SK-N-SH treated with all-trans-retinoic acid at 6 μM for 48 hours (cell line): ENCODE data around the gene LMNTD2.
"Not testable (repeated sequence)": the region's sequence is repeated elsewhere in the genome, so short reads cannot be mapped to it uniquely, and the experiment has no call there.

Experiments
- ATAC-seq: fragments of 200-7000 bp; cut with Tn5 transposase; 3 replicates; pipeline ENCODE4 v1.9.1; 2020; ENCODE audit warnings: mild to moderate bottlenecking, moderate library complexity
- ARNTL ChIP-seq: fragments of 450-650 bp; formaldehyde crosslinking; IDR thresholded peaks from 2 replicates; pipeline ENCODE4 v1.5.0; 2020; ENCODE audit warnings: low read depth, mild to moderate bottlenecking, moderate library complexity, borderline replicate concordance
- BACH2 ChIP-seq: fragments of 250-450 bp; sonication (Bioruptor Pico); IDR thresholded peaks from 2 replicates; pipeline ENCODE4 v1.9.0; 2021; ENCODE audit warnings: mild to moderate bottlenecking, borderline replicate concordance
- CSDC2 ChIP-seq: fragments of 250-450 bp; sonication (Bioruptor Pico); IDR thresholded peaks from 2 replicates; pipeline ENCODE4 v1.5.0; 2020; ENCODE audit warnings: mild to moderate bottlenecking, moderate library complexity
- ESRRG ChIP-seq: fragments of 250-450 bp; sonication (Bioruptor Pico); IDR thresholded peaks from 2 replicates; pipeline ENCODE4 v1.6.1; 2021; ENCODE audit warnings: mild to moderate bottlenecking
- GLIS3 ChIP-seq: fragments of 250-450 bp; sonication (Bioruptor Pico); IDR thresholded peaks from 2 replicates; pipeline ENCODE4 v1.5.0; 2020; ENCODE audit warnings: mild to moderate bottlenecking, moderate library complexity
- ISL1 ChIP-seq: fragments of 250-450 bp; sonication (Bioruptor Pico); IDR thresholded peaks from 2 replicates; pipeline ENCODE4 v2.1.2; 2022; ENCODE audit warnings: mild to moderate bottlenecking, moderate library complexity
- OSR1 ChIP-seq: fragments of 250-450 bp; sonication (Bioruptor Pico); IDR thresholded peaks from 2 replicates; pipeline ENCODE4 v1.8.0; 2022; ENCODE audit warnings: moderate library complexity, mild to moderate bottlenecking, inconsistent platforms
- PPARA ChIP-seq: fragments of 250-450 bp; sonication (Bioruptor Pico); IDR thresholded peaks from 2 replicates; pipeline ENCODE4 v1.5.0; 2020; ENCODE audit warnings: mild to moderate bottlenecking, borderline replicate concordance
- RARB ChIP-seq: fragments of 250-450 bp; sonication (Bioruptor Pico); IDR thresholded peaks from 2 replicates; pipeline ENCODE4 v1.8.0; 2021; ENCODE audit warnings: mild to moderate bottlenecking, moderate library complexity
- SNAI2 ChIP-seq: fragments of 250-450 bp; sonication (Bioruptor Pico); IDR thresholded peaks from 2 replicates; pipeline ENCODE4 v1.5.0; 2020; ENCODE audit warnings: mild to moderate bottlenecking, moderate library complexity
- TCF4 ChIP-seq: fragments of 250-450 bp; sonication (Bioruptor Pico); IDR thresholded peaks from 2 replicates; pipeline ENCODE4 v1.8.0; 2021; ENCODE audit warnings: mild to moderate bottlenecking, moderate library complexity, borderline replicate concordance
- TOX ChIP-seq: fragments of 250-450 bp; sonication (Bioruptor Pico); IDR thresholded peaks from 2 replicates; pipeline ENCODE4 v1.8.0; 2021; ENCODE audit warnings: mild to moderate bottlenecking, moderate library complexity, borderline replicate concordance
- ZC3H10 ChIP-seq: fragments of 250-450 bp; sonication (Bioruptor Pico); IDR thresholded peaks from 2 replicates; pipeline ENCODE4 v1.5.1; 2021; ENCODE audit warnings: mild to moderate bottlenecking, moderate library complexity
- ZFP3 ChIP-seq: fragments of 250-450 bp; sonication (Bioruptor Pico); IDR thresholded peaks from 2 replicates; pipeline ENCODE4 v1.5.0; 2020; ENCODE audit warnings: mild to moderate bottlenecking, moderate library complexity
- ZNF565 ChIP-seq: fragments of 450-650 bp; formaldehyde crosslinking; conservative IDR thresholded peaks from 2 replicates; pipeline ENCODE4 v1.5.0; 2020; ENCODE audit warnings: low read depth, mild to moderate bottlenecking, moderate library complexity
- ZNF70 ChIP-seq: fragments of 450-650 bp; formaldehyde crosslinking; IDR thresholded peaks from 2 replicates; pipeline ENCODE4 v1.5.0; 2020; ENCODE audit warnings: mild to moderate bottlenecking, moderate library complexity
- ZNF8 ChIP-seq: fragments of 450-650 bp; formaldehyde crosslinking; IDR thresholded peaks from 2 replicates; pipeline ENCODE4 v1.5.0; 2020; ENCODE audit warnings: mild to moderate bottlenecking, moderate library complexity
- TF ChIP-seq, protein P1 (sequence below): fragments of 250-450 bp; sonication (Bioruptor Pico); IDR thresholded peaks from 2 replicates; pipeline ENCODE4 v1.8.0; 2020; ENCODE audit warnings: mild to moderate bottlenecking, moderate library complexity, borderline replicate concordance
- TF ChIP-seq, protein P2 (sequence below): fragments of 250-450 bp; sonication (Bioruptor Pico); IDR thresholded peaks from 2 replicates; pipeline ENCODE4 v1.5.1; 2021; ENCODE audit warnings: mild to moderate bottlenecking, moderate library complexity
- TF ChIP-seq, protein P3 (sequence below): fragments of 250-450 bp; sonication (Bioruptor Pico); IDR thresholded peaks from 2 replicates; pipeline ENCODE4 v1.8.0; 2021; ENCODE audit warnings: low read depth, mild to moderate bottlenecking, moderate library complexity, borderline replicate concordance
- TF ChIP-seq, protein P4 (sequence below): fragments of 250-450 bp; sonication (Bioruptor Pico); IDR thresholded peaks from 2 replicates; pipeline ENCODE4 v1.5.0; 2020; ENCODE audit warnings: mild to moderate bottlenecking, moderate library complexity

The LMNTD2 gene

DNA sequence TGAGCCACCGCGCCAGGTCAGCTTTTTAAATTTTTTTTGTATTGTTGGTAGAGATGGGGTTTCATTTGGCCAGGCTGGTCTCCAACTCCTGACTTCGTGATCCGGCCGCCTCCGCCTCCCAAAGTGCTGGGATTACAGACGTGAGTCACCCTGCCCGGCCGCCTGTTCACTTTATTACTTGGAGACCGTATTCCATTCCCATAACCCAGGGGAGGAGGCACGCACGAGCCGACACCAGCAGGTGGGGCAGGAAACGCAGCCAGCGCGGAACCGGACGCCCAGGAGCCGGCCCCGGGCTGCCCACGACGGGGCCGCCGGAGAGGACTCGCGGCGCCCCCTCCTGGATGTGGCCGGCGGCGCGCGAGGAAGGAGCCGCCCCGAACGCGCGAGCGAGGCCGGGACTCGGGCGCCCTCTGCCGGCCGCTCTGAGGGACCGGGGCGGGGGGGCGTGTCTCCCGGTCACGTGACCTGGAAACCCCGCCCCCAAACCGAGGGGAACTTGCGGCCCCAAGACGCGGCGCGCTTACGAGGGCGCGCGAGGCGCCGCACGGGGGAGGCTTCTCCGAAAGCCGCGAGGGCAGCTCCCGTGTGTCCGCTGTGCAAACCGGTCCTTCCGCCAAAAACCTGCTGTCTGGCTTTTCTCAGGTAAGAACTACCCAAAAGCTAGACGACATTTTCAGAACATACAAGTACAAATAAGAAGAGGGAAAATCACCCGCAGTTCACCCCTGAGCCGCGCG is 41.9 kb downstream of the LMNTD2 start:
- ATAC-seq, result peak; percentile 94
- TF ChIP-seq ZFP3 (CRISPR knock-in tag) (0 out of 2 replicates have a peak, but pooled peaks have one; percentile 49), ZC3H10 (CRISPR knock-in tag) (peak; percentile 56), ESRRG (CRISPR knock-in tag) (no peak)

DNA sequence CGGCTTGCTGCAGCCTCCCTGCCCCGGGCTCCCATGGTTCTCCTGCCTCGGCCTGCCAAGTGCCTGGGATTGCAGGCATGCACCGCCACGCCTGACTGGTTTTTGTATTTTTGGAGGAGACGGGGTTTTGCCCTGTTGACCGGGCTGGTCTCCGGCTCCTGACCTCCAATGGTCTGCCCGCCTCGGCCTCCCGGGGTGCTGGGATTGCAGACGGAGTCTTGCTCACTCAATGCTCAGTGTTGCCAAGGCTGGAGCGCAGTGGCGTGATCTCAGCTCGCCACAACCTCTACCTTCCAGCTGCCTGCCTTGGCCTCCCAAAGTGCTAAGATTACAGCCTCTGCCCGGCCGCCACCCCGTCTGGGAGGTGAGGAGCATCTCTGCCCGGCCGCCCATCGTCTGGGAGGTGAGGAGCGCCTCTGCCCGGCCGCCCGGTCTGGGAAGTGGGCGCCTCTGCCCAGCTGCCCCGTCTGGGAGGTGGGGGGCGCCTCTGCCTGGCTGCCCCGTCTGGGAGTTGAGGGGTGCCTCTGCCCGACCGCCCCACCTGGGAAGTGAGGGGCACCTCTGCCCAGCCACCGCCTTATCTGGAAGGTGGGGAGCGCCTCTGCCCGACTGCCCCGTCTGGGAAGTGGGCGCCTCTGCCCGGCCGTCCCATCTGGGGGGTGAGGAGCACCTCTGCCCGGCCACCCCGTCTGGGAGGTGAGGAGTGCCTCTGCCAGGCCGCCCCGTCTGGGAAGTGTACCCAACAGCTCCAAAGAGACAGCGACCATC is 43.4 kb downstream of the LMNTD2 start:
- ATAC-seq, result not testable (repeated sequence)

DNA sequence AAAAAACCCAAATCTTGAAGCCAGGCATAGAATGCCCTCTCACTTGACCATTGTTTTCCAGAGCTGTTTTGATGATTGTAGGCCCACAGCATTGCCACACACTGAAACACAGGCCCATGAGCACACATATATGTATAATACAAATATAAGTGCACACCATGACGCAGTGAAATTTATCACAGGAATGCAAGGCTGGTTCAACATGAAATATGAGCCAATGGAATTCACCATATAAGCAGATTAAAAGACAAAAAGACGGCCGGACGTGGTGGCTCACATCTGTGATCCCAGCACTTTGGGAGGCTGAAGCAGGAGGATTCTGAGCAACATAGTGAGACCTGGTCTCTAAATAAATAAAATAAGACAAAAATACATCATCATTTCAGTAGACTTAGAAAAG is 44.1 kb downstream of the LMNTD2 start:
- TF ChIP-seq ZNF70 (CRISPR knock-in tag), result no peak
- TF ChIP-seq, protein P1, sequence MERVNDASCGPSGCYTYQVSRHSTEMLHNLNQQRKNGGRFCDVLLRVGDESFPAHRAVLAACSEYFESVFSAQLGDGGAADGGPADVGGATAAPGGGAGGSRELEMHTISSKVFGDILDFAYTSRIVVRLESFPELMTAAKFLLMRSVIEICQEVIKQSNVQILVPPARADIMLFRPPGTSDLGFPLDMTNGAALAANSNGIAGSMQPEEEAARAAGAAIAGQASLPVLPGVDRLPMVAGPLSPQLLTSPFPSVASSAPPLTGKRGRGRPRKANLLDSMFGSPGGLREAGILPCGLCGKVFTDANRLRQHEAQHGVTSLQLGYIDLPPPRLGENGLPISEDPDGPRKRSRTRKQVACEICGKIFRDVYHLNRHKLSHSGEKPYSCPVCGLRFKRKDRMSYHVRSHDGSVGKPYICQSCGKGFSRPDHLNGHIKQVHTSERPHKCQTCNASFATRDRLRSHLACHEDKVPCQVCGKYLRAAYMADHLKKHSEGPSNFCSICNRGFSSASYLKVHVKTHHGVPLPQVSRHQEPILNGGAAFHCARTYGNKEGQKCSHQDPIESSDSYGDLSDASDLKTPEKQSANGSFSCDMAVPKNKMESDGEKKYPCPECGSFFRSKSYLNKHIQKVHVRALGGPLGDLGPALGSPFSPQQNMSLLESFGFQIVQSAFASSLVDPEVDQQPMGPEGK (CRISPR knock-in tag), result no peak
- no peak for TF ChIP-seq CSDC2 (CRISPR knock-in tag)
- TF ChIP-seq, protein P2, sequence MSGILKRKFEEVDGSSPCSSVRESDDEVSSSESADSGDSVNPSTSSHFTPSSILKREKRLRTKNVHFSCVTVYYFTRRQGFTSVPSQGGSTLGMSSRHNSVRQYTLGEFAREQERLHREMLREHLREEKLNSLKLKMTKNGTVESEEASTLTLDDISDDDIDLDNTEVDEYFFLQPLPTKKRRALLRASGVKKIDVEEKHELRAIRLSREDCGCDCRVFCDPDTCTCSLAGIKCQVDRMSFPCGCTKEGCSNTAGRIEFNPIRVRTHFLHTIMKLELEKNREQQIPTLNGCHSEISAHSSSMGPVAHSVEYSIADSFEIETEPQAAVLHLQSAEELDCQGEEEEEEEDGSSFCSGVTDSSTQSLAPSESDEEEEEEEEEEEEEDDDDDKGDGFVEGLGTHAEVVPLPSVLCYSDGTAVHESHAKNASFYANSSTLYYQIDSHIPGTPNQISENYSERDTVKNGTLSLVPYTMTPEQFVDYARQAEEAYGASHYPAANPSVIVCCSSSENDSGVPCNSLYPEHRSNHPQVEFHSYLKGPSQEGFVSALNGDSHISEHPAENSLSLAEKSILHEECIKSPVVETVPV (CRISPR knock-in tag), result no peak
- TF ChIP-seq ARNTL (CRISPR knock-in tag), result no peak
- TF ChIP-seq ZNF565, result no peak
- TF ChIP-seq ZNF8, result no peak
- no peak for TF ChIP-seq ISL1 (CRISPR knock-in tag)
- no peak for TF ChIP-seq PPARA (CRISPR knock-in tag)
- no peak for TF ChIP-seq ZFP3 (CRISPR knock-in tag)
- TF ChIP-seq, protein P3, sequence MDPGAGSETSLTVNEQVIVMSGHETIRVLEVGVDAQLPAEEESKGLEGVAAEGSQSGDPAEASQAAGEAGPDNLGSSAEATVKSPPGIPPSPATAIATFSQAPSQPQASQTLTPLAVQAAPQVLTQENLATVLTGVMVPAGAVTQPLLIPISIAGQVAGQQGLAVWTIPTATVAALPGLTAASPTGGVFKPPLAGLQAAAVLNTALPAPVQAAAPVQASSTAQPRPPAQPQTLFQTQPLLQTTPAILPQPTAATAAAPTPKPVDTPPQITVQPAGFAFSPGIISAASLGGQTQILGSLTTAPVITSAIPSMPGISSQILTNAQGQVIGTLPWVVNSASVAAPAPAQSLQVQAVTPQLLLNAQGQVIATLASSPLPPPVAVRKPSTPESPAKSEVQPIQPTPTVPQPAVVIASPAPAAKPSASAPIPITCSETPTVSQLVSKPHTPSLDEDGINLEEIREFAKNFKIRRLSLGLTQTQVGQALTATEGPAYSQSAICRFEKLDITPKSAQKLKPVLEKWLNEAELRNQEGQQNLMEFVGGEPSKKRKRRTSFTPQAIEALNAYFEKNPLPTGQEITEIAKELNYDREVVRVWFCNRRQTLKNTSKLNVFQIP (CRISPR knock-in tag), result no peak
- no peak for TF ChIP-seq ESRRG (CRISPR knock-in tag)
- TF ChIP-seq TOX (CRISPR knock-in tag), result no peak
- no peak for TF ChIP-seq SNAI2 (CRISPR knock-in tag)
- no peak for TF ChIP-seq RARB (CRISPR knock-in tag)
- TF ChIP-seq, all 23 proteins: peak for 0
- ATAC-seq, result no peak

DNA sequence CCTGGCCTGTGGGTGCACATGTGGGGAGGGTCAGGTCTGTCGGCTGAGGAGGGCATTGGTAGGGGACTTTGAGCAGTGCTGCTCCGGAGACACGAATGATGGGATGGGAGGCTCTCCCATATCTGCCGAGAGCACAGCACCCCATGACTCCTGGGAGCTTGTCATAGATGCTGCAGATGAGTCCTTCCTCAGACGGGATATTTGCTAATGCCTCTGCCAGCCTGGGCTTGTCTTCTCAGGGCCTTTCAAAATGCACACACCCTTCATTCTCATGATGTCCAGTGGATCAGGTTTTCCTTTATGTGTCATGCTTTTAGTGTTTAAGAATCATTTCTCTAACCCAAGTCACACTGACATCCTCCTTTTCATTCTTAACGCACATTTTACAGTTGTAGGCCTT is 45.4 kb downstream of the LMNTD2 start:
- TF ChIP-seq ZC3H10 (CRISPR knock-in tag) (no peak), ESRRG (CRISPR knock-in tag) (no peak), ISL1 (CRISPR knock-in tag) (no peak), SNAI2 (CRISPR knock-in tag) (no peak), BACH2 (CRISPR knock-in tag) (no peak), TCF4 (no peak), GLIS3 (no peak), ZNF70 (CRISPR knock-in tag) (no peak), TOX (CRISPR knock-in tag) (no peak), ZNF565 (no peak), OSR1 (CRISPR knock-in tag) (no peak), CSDC2 (CRISPR knock-in tag) (no peak)
- TF ChIP-seq, protein P4, sequence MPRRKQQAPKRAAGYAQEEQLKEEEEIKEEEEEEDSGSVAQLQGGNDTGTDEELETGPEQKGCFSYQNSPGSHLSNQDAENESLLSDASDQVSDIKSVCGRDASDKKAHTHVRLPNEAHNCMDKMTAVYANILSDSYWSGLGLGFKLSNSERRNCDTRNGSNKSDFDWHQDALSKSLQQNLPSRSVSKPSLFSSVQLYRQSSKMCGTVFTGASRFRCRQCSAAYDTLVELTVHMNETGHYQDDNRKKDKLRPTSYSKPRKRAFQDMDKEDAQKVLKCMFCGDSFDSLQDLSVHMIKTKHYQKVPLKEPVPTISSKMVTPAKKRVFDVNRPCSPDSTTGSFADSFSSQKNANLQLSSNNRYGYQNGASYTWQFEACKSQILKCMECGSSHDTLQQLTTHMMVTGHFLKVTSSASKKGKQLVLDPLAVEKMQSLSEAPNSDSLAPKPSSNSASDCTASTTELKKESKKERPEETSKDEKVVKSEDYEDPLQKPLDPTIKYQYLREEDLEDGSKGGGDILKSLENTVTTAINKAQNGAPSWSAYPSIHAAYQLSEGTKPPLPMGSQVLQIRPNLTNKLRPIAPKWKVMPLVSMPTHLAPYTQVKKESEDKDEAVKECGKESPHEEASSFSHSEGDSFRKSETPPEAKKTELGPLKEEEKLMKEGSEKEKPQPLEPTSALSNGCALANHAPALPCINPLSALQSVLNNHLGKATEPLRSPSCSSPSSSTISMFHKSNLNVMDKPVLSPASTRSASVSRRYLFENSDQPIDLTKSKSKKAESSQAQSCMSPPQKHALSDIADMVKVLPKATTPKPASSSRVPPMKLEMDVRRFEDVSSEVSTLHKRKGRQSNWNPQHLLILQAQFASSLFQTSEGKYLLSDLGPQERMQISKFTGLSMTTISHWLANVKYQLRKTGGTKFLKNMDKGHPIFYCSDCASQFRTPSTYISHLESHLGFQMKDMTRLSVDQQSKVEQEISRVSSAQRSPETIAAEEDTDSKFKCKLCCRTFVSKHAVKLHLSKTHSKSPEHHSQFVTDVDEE (CRISPR knock-in tag), result no peak
- no peak for ATAC-seq
